Measurements from ENCODE around the gene GTPBP8.

DNA sequence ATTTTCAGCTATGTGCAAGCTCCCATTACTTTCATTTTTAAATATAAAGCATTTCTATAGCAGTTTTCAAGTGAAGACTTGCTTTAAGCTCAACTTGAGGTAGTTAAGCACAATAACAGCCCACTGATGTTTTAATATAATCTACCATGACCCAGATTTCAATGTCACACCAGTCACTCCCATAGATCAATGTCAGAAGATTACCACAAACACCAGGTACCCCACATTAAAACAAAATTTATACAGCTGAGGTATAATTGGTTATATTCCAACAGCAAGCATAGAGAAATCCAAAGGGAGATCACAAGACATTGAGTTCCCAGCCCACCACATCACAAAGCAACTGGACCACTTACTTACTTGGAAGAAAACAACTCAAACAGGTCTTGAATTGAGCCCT lies 22.8 kb downstream of the GTPBP8 start:
- TF ChIP-seq CTCF (IDR thresholded peaks at IDR 0.05): no peak
- no peak for TF ChIP-seq POLR2A (IDR thresholded peaks at IDR 0.05)
